H9 (cell line): ENCODE results near the gene COL23A1. TPM values are rescaled to one million over a fixed set of nuclear protein-coding genes. Genes with fewer than 3 reads are reported as not detected.

ENCODE experiments used
- DNase-seq: peaks from one replicate; pipeline ENCODE4 v3.0.0-alpha.2; 2017
- H2AFZ ChIP-seq: one replicate; pipeline ENCODE4 v1.6.1; 2013; ENCODE audit warnings: mild to moderate bottlenecking, low read length, control low read depth, moderate library complexity
- H2AK5ac ChIP-seq: 2 replicates; pipeline ENCODE4 v1.6.1; 2013; ENCODE audit warnings: low read length, control low read depth, mixed read lengths; ENCODE audit not compliant: insufficient read length
- H2BK120ac ChIP-seq: one replicate; pipeline ENCODE4 v1.6.1; 2013; ENCODE audit warnings: low read depth, mild to moderate bottlenecking, low read length, control low read depth, inconsistent platforms; ENCODE audit not compliant: poor library complexity, severe bottlenecking
- H2BK12ac ChIP-seq: 2 replicates; pipeline ENCODE4 v1.6.1; 2013; ENCODE audit warnings: low read length, control low read depth, mixed read lengths, low read depth; ENCODE audit not compliant: insufficient read length
- H2BK15ac ChIP-seq: 2 replicates; pipeline ENCODE4 v1.6.1; 2013; ENCODE audit warnings: low read depth, low read length, control low read depth
- H2BK20ac ChIP-seq: one replicate; pipeline ENCODE4 v1.6.1; 2013; ENCODE audit warnings: low read depth, mild to moderate bottlenecking, low read length, control low read depth, inconsistent platforms; ENCODE audit not compliant: poor library complexity, severe bottlenecking
- H2BK5ac ChIP-seq: 2 replicates; pipeline ENCODE4 v1.6.1; 2013; ENCODE audit warnings: low read length, control low read depth, mixed read lengths; ENCODE audit not compliant: insufficient read length
- H3K14ac ChIP-seq: 2 replicates; pipeline ENCODE4 v1.6.1; 2013; ENCODE audit warnings: low read length, control low read depth; ENCODE audit not compliant: insufficient read depth
- H3K18ac ChIP-seq: 2 replicates; pipeline ENCODE4 v1.6.1; 2013; ENCODE audit warnings: low read depth, mild to moderate bottlenecking, mixed read lengths, low read length, control low read depth; ENCODE audit not compliant: insufficient read length
- H3K23ac ChIP-seq: 2 replicates; pipeline ENCODE4 v1.6.1; 2013; ENCODE audit warnings: low read length, control low read depth, mixed read lengths, low read depth; ENCODE audit not compliant: insufficient read length
- H3K23me2 ChIP-seq: 2 replicates; pipeline ENCODE4 v1.6.1; 2013; ENCODE audit warnings: low read depth, mild to moderate bottlenecking, mixed read lengths, low read length, control low read depth; ENCODE audit not compliant: insufficient read length, poor library complexity, severe bottlenecking
- H3K27ac ChIP-seq: 2 replicates; pipeline ENCODE4 v1.5.1; 2013; ENCODE audit warnings: low read length, control low read depth, mixed read lengths, low read depth; ENCODE audit not compliant: insufficient read length
- H3K27me3 ChIP-seq: 2 replicates; pipeline ENCODE4 v1.6.1; 2013; ENCODE audit warnings: low read length, control low read depth, inconsistent platforms; ENCODE audit not compliant: insufficient read depth
- H3K4ac ChIP-seq: 2 replicates; pipeline ENCODE4 v1.6.1; 2013; ENCODE audit warnings: low read depth, mild to moderate bottlenecking, control low read depth, inconsistent platforms, low read length, moderate library complexity
- H3K4me1 ChIP-seq: 2 replicates; pipeline ENCODE4 v1.6.1; 2013; ENCODE audit warnings: low read length, control low read depth, inconsistent platforms; ENCODE audit not compliant: insufficient read depth
- H3K4me2 ChIP-seq: 2 replicates; pipeline ENCODE4 v1.6.1; 2013; ENCODE audit warnings: low read length, control low read depth, mixed read lengths; ENCODE audit not compliant: insufficient read length, insufficient read depth
- H3K56ac ChIP-seq: 2 replicates; pipeline ENCODE4 v1.6.1; 2013; ENCODE audit warnings: low read depth, mild to moderate bottlenecking, mixed read lengths, low read length, control low read depth; ENCODE audit not compliant: insufficient read length
- H3K79me1 ChIP-seq: 2 replicates; pipeline ENCODE4 v1.6.1; 2013; ENCODE audit warnings: low read depth, mild to moderate bottlenecking, moderate library complexity, low read length, control low read depth, inconsistent platforms; ENCODE audit not compliant: insufficient read depth, poor library complexity, severe bottlenecking
- H3K79me2 ChIP-seq: 2 replicates; pipeline ENCODE4 v1.6.1; 2013; ENCODE audit warnings: low read length, control low read depth, inconsistent platforms; ENCODE audit not compliant: insufficient read depth
- H3K9ac ChIP-seq: 2 replicates; pipeline ENCODE4 v1.6.1; 2013; ENCODE audit warnings: low read length, control low read depth, mixed read lengths; ENCODE audit not compliant: insufficient read length; ENCODE audit errors: extremely low read depth
- H3K9me3 ChIP-seq: one replicate; pipeline ENCODE4 v1.6.1; 2013; ENCODE audit warnings: low read depth, low read length, inconsistent platforms; ENCODE audit not compliant: control insufficient read depth
- H3T11ph ChIP-seq: one replicate; pipeline ENCODE4 v1.6.1; 2013; ENCODE audit warnings: mild to moderate bottlenecking, low read length, control low read depth, inconsistent platforms
- H4K20me1 ChIP-seq: one replicate; pipeline ENCODE4 v1.6.1; 2013; ENCODE audit not compliant: control insufficient read depth, insufficient read length, insufficient read depth
- H4K5ac ChIP-seq: 2 replicates; pipeline ENCODE4 v1.6.1; 2013; ENCODE audit warnings: low read depth, mild to moderate bottlenecking, mixed read lengths, low read length, control low read depth; ENCODE audit not compliant: insufficient read length
- H4K8ac ChIP-seq: replicated peaks from 2 replicates; pipeline ENCODE4 v1.6.1; 2013; ENCODE audit warnings: low read length, control low read depth, mixed read lengths, low read depth; ENCODE audit not compliant: insufficient read length
- H4K91ac ChIP-seq: 2 replicates; pipeline ENCODE4 v1.6.1; 2013; ENCODE audit warnings: low read depth, mild to moderate bottlenecking, moderate library complexity, mixed read lengths, low read length, control low read depth; ENCODE audit not compliant: insufficient read length
- H3K27ac Mint-ChIP-seq, 3 experiments: 2 replicates in 2 of 3; 3 replicates in 1 of 3; pipeline ENCODE4 v1.8.0; 2020 to 2021; ENCODE audit warnings: mixed read lengths in 3 of 3, mild to moderate bottlenecking in 1 of 3, moderate library complexity in 1 of 3
- H3K27me3 Mint-ChIP-seq: 2 replicates; pipeline ENCODE4 v1.8.0; 2021; ENCODE audit warnings: low read depth, mild to moderate bottlenecking, moderate library complexity, mixed read lengths
- H3K36me3 Mint-ChIP-seq, 3 experiments: 2 replicates in 2 of 3; 3 replicates in 1 of 3; pipeline ENCODE4 v1.8.0; 2020 to 2021; ENCODE audit warnings: low read depth in 3 of 3, mixed read lengths in 3 of 3; ENCODE audit not compliant: insufficient read depth in 1 of 3
- H3K4me1 Mint-ChIP-seq, 2 experiments: 2 replicates each; pipeline ENCODE4 v1.8.0; 2020; ENCODE audit warnings: mixed read lengths in 2 of 2
- H3K4me3 Mint-ChIP-seq, 2 experiments: 2 replicates in 1 of 2; 3 replicates in 1 of 2; pipeline ENCODE4 v1.8.0; 2020 to 2021; ENCODE audit warnings: mild to moderate bottlenecking in 2 of 2, mixed read lengths in 2 of 2, moderate library complexity in 1 of 2
- H3K9me3 Mint-ChIP-seq, 2 experiments: 2 replicates in 1 of 2; 3 replicates in 1 of 2; pipeline ENCODE4 v1.8.0; 2020; ENCODE audit warnings: mild to moderate bottlenecking in 2 of 2, mixed read lengths in 2 of 2, moderate library complexity in 1 of 2
- WGBS: extraction: QIAGEN DNeasy Blood & Tissue Kit; methylation state at CpG from one replicate; pipeline ENCODE4 v1.1.7; 2013; ENCODE audit warnings: missing lambda C conversion rate, low lambda C conversion rate, mixed read lengths; ENCODE audit not compliant: insufficient read length; ENCODE audit errors: extremely low coverage; 5-methylcytosine and 5-hydroxymethylcytosine counted together
- total RNA-seq: library from RNA; stranded (reverse); gene quantifications from 2 replicates; pipeline ENCODE4 v1.2.1, GENCODE V29; 2021
- TF ChIP-seq, protein P1 (sequence below): fragments of 200-600 bp; sonication (generic); conservative IDR thresholded peaks from 3 replicates; pipeline ENCODE4 v1.8.0; 2021; ENCODE audit warnings: antibody characterized with exemption, mild to moderate bottlenecking

Gene COL23A1
- total RNA-seq, 1 experiment from 2014 or later: 2.6 TPM

GRCh38 chr5:178387061-178387855 is 202.9 kb downstream of the COL23A1 start:
- Histone ChIP-seq H4K8ac (no peak overlapping the region), H2BK12ac (no peak overlapping the region), H2BK15ac (no peak overlapping the region), H3K4me2 (no peak overlapping the region), H3K79me1 (no peaks in the 10 kb centered on the region), H2BK5ac (no peak overlapping the region), H2BK20ac (no peak overlapping the region), H3K9ac (no peak overlapping the region), H3K23me2 (no peaks in the 10 kb centered on the region), H3K18ac (no peak overlapping the region), H3K4ac (no peak overlapping the region), H4K20me1 (no peaks in the 10 kb centered on the region), H3K23ac (no peak overlapping the region), H3K56ac (no peak overlapping the region), H3K9me3 (no peaks in the 10 kb centered on the region), H3K4me1 (peaks cover 5% of the 10 kb centered on the region; the same call in 1 of the 2 replicates), H3K27ac (no peak overlapping the region), H3T11ph (no peak overlapping the region), H3K14ac (no peak overlapping the region), H2AFZ (no peak overlapping the region), H4K91ac (no peak overlapping the region), H4K5ac (no peak overlapping the region), H2BK120ac (no peak overlapping the region), H3K79me2 (no peaks in the 10 kb centered on the region), H2AK5ac (no peak overlapping the region), H3K27me3 (no peaks in the 10 kb centered on the region)
- WGBS: no CpG with 5 or more reads among the region's 20 CpGs
- H3K27me3 Mint-ChIP-seq: no peaks in the 10 kb centered on the region; the same call in none of the 2 replicates
- no peaks in the 10 kb centered on the region for H3K36me3 Mint-ChIP-seq
- H3K27ac Mint-ChIP-seq: peak overlapping the region in 2 of 3 experiments; percentile 5 to 62; a peak in 4 of 7 replicates
- TF ChIP-seq, protein P1, sequence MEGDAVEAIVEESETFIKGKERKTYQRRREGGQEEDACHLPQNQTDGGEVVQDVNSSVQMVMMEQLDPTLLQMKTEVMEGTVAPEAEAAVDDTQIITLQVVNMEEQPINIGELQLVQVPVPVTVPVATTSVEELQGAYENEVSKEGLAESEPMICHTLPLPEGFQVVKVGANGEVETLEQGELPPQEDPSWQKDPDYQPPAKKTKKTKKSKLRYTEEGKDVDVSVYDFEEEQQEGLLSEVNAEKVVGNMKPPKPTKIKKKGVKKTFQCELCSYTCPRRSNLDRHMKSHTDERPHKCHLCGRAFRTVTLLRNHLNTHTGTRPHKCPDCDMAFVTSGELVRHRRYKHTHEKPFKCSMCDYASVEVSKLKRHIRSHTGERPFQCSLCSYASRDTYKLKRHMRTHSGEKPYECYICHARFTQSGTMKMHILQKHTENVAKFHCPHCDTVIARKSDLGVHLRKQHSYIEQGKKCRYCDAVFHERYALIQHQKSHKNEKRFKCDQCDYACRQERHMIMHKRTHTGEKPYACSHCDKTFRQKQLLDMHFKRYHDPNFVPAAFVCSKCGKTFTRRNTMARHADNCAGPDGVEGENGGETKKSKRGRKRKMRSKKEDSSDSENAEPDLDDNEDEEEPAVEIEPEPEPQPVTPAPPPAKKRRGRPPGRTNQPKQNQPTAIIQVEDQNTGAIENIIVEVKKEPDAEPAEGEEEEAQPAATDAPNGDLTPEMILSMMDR: no peak
- DNase-seq: peak; percentile 17
- peaks cover 27 to 65% of the 10 kb centered on the region in 2 experiments for H3K4me1 Mint-ChIP-seq
- no peaks in the 10 kb centered on the region; a peak in 1 of 5 replicates for H3K9me3 Mint-ChIP-seq
- H3K4me3 Mint-ChIP-seq: no peak overlapping the region
